ENCODE data around the gene SEC31B. TPM values are rescaled to one million over a fixed set of nuclear protein-coding genes. Genes with fewer than 3 reads are reported as not detected.
A peak's percentile ranks its signal among the peaks of the same experiment; 100 is the strongest.

Gene SEC31B
- total and polyA plus RNA-seq, 2 experiments from 2014 or later, result 2.9 to 6.7 TPM

DNA sequence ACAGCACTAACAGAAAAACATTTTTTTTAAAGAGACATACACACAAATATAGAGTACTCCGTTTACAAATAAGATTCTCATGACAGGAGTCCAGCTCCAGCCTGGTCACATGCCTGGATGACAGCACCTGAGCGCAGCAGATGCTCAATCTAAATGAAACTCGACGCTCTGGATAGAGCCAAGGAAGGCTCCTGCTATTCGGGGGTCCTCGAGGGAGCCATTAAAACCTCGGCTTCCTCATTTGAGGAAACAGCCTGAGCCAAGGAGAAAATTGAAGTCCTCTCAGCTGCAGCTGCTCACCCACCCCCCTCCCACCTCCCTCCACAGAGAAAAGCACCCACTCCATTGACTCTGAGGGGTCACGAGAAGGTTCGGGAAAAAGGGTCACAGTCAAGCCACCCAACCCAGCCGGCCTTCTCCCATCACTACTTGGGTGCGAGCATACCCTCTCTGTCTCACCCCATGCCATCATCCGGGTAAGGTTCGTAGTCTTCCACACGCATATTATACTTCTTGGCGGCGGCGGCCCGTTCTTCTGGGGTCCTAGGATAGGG, 9.3 kb upstream of the SEC31B start (continued):
- no peak for TF ChIP-seq NANOG (IDR thresholded peaks at IDR 0.05; ENCODE audit: borderline replicate concordance)
- TF ChIP-seq, protein P1, sequence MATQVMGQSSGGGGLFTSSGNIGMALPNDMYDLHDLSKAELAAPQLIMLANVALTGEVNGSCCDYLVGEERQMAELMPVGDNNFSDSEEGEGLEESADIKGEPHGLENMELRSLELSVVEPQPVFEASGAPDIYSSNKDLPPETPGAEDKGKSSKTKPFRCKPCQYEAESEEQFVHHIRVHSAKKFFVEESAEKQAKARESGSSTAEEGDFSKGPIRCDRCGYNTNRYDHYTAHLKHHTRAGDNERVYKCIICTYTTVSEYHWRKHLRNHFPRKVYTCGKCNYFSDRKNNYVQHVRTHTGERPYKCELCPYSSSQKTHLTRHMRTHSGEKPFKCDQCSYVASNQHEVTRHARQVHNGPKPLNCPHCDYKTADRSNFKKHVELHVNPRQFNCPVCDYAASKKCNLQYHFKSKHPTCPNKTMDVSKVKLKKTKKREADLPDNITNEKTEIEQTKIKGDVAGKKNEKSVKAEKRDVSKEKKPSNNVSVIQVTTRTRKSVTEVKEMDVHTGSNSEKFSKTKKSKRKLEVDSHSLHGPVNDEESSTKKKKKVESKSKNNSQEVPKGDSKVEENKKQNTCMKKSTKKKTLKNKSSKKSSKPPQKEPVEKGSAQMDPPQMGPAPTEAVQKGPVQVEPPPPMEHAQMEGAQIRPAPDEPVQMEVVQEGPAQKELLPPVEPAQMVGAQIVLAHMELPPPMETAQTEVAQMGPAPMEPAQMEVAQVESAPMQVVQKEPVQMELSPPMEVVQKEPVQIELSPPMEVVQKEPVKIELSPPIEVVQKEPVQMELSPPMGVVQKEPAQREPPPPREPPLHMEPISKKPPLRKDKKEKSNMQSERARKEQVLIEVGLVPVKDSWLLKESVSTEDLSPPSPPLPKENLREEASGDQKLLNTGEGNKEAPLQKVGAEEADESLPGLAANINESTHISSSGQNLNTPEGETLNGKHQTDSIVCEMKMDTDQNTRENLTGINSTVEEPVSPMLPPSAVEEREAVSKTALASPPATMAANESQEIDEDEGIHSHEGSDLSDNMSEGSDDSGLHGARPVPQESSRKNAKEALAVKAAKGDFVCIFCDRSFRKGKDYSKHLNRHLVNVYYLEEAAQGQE (IDR thresholded peaks at IDR 0.05; ENCODE audit: unreplicated experiment), result no peak

DNA sequence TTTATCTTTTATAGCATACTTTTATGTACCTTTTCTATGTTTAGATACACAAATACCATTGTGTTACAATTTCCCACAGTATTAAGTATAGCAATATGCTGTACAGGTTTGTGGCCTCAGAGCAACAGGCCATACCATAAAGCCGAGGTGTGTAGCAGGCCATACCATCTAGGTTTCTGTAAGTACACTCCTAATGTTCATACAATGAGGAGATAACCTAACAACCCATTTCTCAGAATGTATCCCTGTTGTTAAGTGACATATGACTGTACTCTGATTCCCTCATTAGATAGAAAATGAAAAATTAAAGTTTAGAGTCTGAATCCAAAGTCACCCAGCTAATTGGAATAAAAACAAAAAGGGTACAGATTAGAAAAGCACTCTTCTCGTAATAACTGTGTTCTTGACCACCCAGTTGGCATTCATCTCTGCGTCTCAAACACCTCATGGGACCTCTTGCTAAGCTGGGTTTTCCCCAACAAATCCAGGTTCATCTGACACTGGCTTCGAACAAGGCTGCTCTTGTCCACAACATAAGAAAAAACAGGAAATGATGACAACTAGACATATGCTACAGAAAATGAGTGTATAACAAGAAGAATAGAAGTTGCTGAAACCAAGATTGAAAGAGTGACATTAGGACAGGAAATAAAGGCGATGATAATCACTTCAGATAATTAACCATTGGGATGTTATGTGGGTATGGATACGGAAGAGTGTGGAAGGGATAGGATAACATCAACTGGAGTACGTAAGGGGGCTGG, 8.6 kb upstream of the SEC31B start:
- Histone ChIP-seq H4K20me1 (replicated peaks; ENCODE audit: insufficient read depth) (peaks cover 5% of the 10 kb centered on the region; the same call in 1 of the 2 replicates), H3K4me2 (peak overlapping the region; percentile 96), H3K27ac (ENCODE audit: low read depth) (no peak overlapping the region), H3K9me2 (ENCODE audit: insufficient read depth) (no peaks in the 10 kb centered on the region), H3F3A (replicated peaks; ENCODE audit: low read depth) (no peaks in the 10 kb centered on the region), H3K79me2 (replicated peaks; ENCODE audit: insufficient read depth) (peaks cover 18% of the 10 kb centered on the region), H3K4me3 (peak overlapping the region; percentile 92), H3K27me3 (ENCODE audit: insufficient read depth) (no peaks in the 10 kb centered on the region), H3K36me3 (ENCODE audit: insufficient read depth) (peaks cover 10% of the 10 kb centered on the region; the same call in 1 of the 2 replicates), H2AFZ (no peak overlapping the region), H3K4me1 (ENCODE audit: insufficient read depth) (peaks cover 11% of the 10 kb centered on the region)
- no peak for TF ChIP-seq EZH2phosphoT487 (IDR thresholded peaks at IDR 0.05; ENCODE audit: unreplicated experiment)
- TF ChIP-seq JUNB (IDR thresholded peaks at IDR 0.05; ENCODE audit: unreplicated experiment), result no peak
- no peak for TF ChIP-seq STAT1 (IDR thresholded peaks at IDR 0.05; ENCODE audit: unreplicated experiment)
- peaks cover 2% of the 10 kb centered on the region for H3K27me3 Mint-ChIP-seq (ENCODE audit: insufficient read depth, low read depth, poor library complexity)
- peak overlapping the region; percentile 99 for H3K4me3 Mint-ChIP-seq
- no peak overlapping the region for H3K27ac Mint-ChIP-seq
- no peaks in the 10 kb centered on the region for H3K9me3 Mint-ChIP-seq
- H3K4me1 Mint-ChIP-seq, result peaks cover 10% of the 10 kb centered on the region
- no peak for ATAC-seq
- no peak for DNase-seq (ENCODE audit: low spot score)
- H3K36me3 Mint-ChIP-seq (ENCODE audit: low read depth), result peaks cover 30% of the 10 kb centered on the region

DNA sequence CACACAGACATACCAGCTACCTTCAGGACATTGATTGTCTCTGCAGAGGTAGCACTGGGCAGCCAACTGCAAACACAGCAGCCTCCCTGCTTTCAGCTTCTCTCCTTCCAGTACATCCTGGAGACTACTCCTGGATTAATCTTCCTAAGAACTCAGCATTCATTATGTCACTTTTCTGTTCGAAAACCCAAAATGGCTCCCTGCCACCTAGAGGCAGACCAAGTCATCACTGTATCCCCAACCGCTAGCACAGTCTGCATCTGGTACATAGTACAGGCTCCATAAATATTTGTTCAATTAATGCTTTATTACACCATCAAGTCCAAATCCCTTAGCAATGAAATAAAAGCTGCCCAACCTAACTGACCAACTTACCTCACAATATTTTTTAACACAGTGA, 5.0 kb upstream of the SEC31B start:
- Mint-ChIP-seq H3K36me3 (ENCODE audit: low read depth) (peaks cover 31% of the 10 kb centered on the region), H3K27ac (no peak overlapping the region), H3K9me3 (no peaks in the 10 kb centered on the region), H3K4me1 (peaks cover 4% of the 10 kb centered on the region; the same call in 2 of the 3 replicates), H3K4me3 (no peak overlapping the region), H3K27me3 (ENCODE audit: insufficient read depth, low read depth, poor library complexity) (peaks cover 9% of the 10 kb centered on the region)
- H2AFZ ChIP-seq, result no peak overlapping the region
- TF ChIP-seq, protein P2, sequence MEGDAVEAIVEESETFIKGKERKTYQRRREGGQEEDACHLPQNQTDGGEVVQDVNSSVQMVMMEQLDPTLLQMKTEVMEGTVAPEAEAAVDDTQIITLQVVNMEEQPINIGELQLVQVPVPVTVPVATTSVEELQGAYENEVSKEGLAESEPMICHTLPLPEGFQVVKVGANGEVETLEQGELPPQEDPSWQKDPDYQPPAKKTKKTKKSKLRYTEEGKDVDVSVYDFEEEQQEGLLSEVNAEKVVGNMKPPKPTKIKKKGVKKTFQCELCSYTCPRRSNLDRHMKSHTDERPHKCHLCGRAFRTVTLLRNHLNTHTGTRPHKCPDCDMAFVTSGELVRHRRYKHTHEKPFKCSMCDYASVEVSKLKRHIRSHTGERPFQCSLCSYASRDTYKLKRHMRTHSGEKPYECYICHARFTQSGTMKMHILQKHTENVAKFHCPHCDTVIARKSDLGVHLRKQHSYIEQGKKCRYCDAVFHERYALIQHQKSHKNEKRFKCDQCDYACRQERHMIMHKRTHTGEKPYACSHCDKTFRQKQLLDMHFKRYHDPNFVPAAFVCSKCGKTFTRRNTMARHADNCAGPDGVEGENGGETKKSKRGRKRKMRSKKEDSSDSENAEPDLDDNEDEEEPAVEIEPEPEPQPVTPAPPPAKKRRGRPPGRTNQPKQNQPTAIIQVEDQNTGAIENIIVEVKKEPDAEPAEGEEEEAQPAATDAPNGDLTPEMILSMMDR (conservative IDR thresholded peaks at IDR 0.05; ENCODE audit: low read depth in 2 of 2), result 0 out of 4 replicates have a peak, but pooled peaks of 1 of the 2 experiments have one; percentile 26
- no peak for TF ChIP-seq EZH2 (IDR thresholded peaks at IDR 0.05; ENCODE audit: low read depth, unreplicated experiment)
- TF ChIP-seq, protein P3, sequence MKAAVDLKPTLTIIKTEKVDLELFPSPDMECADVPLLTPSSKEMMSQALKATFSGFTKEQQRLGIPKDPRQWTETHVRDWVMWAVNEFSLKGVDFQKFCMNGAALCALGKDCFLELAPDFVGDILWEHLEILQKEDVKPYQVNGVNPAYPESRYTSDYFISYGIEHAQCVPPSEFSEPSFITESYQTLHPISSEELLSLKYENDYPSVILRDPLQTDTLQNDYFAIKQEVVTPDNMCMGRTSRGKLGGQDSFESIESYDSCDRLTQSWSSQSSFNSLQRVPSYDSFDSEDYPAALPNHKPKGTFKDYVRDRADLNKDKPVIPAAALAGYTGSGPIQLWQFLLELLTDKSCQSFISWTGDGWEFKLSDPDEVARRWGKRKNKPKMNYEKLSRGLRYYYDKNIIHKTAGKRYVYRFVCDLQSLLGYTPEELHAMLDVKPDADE (IDR thresholded peaks at IDR 0.05), result no peak
- no peak for TF ChIP-seq ZNF114 (CRISPR knock-in tag; IDR thresholded peaks at IDR 0.05)
- peaks cover 10% of the 10 kb centered on the region; the same call in 1 of the 2 replicates for H3K36me3 ChIP-seq (ENCODE audit: insufficient read depth)
- no peak overlapping the region for H3K4me3 ChIP-seq
- peaks cover 18% of the 10 kb centered on the region for H3K79me2 ChIP-seq (replicated peaks; ENCODE audit: insufficient read depth)
- 0 out of 2 replicates have a peak, but pooled peaks cover 4% of the 10 kb centered on the region for H3F3A ChIP-seq (replicated peaks; ENCODE audit: low read depth)
- ATAC-seq, result no peak
- peaks cover 10% of the 10 kb centered on the region for H3K4me1 ChIP-seq (ENCODE audit: insufficient read depth)
- H3K27ac ChIP-seq (ENCODE audit: low read depth), result no peak overlapping the region
- no peak overlapping the region for H3K4me2 ChIP-seq
- no peak for DNase-seq (ENCODE audit: low spot score)
- H3K9me2 ChIP-seq (ENCODE audit: insufficient read depth), result no peaks in the 10 kb centered on the region
- H4K20me1 ChIP-seq (replicated peaks; ENCODE audit: insufficient read depth), result peaks cover 5% of the 10 kb centered on the region; the same call in 1 of the 2 replicates
- peaks cover 18% of the 10 kb centered on the region for H3K27me3 ChIP-seq (ENCODE audit: insufficient read depth)
